Activated naive CD4-positive, alpha-beta T cell treated with anti-CD3 and anti-CD28 coated beads, Interleukin-2, amount 10 ng/mL, durations not matched to agents 5 hours and 36 hours (primary cell): Measurements from ENCODE around the gene NKX1-1. TPM values are rescaled to one million over a fixed set of nuclear protein-coding genes. Genes with fewer than 3 reads are reported as not detected.

Experiments used
- total RNA-seq, 2 experiments: library from RNA; stranded (reverse); gene quantifications; one replicate each; pipeline ENCODE4 v1.2.3, GENCODE V29; 2021

Gene NKX1-1
- total RNA-seq, result not detected

GRCh38 chr4:1406394-1406980, at the start of gene NKX1-1:
TSS of gene NKX1-1 (minus strand) at chr4:1406442. CDS start at chr4:1406442, 0 bp downstream.

Other genes with a start within 250 kb of the NKX1-1 start
- 10 to 100 TPM; 26.4 to 27.8 TPM for gene SPON2, start 233.9 kb downstream of the NKX1-1 start, total RNA-seq
- gene CTBP1, start 157.3 kb downstream of the NKX1-1 start, total RNA-seq, result 100 to 1,000 TPM; 210 to 214 TPM
- gene MAEA, start 116.6 kb downstream of the NKX1-1 start, total RNA-seq, result 10 to 100 TPM; 62.5 to 66.4 TPM
- 10 to 100 TPM; 22.4 to 23.8 TPM for gene UVSSA, start 59.2 kb downstream of the NKX1-1 start, total RNA-seq